Measurements from ENCODE around the gene TMEM117.

DNA sequence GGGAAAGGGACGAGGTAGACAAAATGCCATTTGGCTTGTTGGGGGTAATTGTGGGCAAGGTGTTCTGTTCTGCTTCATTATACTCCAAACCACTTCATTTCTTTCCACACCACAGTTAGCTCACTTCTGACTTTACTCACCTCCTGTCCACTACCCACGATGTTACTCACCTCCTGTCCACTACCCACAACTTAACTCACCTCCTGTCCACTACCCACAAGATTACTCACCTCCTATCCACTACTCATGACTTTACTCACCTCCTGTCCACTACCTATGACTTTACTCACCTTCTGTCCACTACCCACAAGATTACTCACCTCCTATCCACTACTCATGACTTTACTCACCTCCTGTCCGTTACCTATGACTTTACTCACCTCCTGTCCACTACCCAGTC is 19.7 kb upstream of the TMEM117 start:
- TF ChIP-seq, protein P1, sequence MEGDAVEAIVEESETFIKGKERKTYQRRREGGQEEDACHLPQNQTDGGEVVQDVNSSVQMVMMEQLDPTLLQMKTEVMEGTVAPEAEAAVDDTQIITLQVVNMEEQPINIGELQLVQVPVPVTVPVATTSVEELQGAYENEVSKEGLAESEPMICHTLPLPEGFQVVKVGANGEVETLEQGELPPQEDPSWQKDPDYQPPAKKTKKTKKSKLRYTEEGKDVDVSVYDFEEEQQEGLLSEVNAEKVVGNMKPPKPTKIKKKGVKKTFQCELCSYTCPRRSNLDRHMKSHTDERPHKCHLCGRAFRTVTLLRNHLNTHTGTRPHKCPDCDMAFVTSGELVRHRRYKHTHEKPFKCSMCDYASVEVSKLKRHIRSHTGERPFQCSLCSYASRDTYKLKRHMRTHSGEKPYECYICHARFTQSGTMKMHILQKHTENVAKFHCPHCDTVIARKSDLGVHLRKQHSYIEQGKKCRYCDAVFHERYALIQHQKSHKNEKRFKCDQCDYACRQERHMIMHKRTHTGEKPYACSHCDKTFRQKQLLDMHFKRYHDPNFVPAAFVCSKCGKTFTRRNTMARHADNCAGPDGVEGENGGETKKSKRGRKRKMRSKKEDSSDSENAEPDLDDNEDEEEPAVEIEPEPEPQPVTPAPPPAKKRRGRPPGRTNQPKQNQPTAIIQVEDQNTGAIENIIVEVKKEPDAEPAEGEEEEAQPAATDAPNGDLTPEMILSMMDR (IDR thresholded peaks at IDR 0.05), result no peak
- no peak for TF ChIP-seq EP300 (IDR thresholded peaks at IDR 0.05)

All from tibial nerve (tissue), 4 donors.